GM18951 (cell line): ENCODE measurements around the gene JDP2.

Source experiments
- POLR2A ChIP-seq: IDR thresholded peaks from 4 replicates; pipeline ENCODE4 v1.6.1; 2011; ENCODE audit warnings: mild to moderate bottlenecking; ENCODE audit not compliant: insufficient read length, insufficient read depth; ENCODE audit errors: extremely low read depth
- in situ Hi-C: fragments of 300-500 bp; cut with MboI; formaldehyde crosslinking; loops from one replicate; pipeline ENCODE4 v1.12.0; 2022; ENCODE audit warnings: low sequenced_read_pairs, mixed read lengths, inconsistent platforms; ENCODE audit not compliant: unreplicated experiment

The JDP2 gene

DNA sequence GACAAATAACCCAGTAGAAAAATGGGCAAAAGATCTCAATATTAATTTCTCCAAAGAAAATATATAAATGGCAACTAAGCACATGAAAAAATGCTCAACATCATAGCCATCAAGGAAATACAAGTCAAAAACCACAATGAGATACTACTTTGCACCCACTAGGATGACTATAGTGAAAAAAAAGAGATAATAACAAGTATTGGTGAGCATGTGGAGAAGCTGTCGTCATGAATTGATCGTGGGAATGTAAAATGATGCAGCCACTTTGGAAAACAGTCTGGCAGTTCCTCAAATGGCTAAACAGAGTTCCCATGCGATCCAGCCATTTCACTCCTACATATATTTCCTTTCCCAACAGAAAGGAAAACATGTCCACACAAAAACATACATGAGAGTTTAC lies 18.1 kb downstream of the JDP2 start:
- no peak for TF ChIP-seq POLR2A
- in situ Hi-C loops, result loop anchor here (10.0 kb wide), 1 partner anchor 141 kb away; no protein-coding TSS in a partner anchor

DNA sequence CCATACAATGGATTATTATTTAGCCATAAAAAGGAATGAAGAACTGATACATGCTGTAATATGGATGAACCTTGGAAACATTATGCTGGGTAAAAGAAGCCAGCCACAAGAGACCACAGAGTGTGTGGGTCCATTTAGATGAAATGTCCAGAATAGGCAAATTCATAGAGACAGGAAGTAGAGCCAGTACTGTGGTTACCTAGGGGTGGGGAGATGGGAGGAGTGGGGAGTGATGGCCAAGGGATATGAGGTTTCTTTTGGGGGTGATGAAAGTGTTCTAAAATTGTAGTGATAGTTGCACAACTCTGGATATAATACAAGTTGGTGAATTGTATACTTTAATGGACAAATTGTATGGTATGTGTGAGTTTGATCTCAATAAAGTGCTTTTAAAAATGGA lies 18.6 kb downstream of the JDP2 start:
- TF ChIP-seq POLR2A, result no peak
- in situ Hi-C loops, result loop anchor here (10.0 kb wide), 1 partner anchor 142 kb away; no protein-coding TSS in a partner anchor

DNA sequence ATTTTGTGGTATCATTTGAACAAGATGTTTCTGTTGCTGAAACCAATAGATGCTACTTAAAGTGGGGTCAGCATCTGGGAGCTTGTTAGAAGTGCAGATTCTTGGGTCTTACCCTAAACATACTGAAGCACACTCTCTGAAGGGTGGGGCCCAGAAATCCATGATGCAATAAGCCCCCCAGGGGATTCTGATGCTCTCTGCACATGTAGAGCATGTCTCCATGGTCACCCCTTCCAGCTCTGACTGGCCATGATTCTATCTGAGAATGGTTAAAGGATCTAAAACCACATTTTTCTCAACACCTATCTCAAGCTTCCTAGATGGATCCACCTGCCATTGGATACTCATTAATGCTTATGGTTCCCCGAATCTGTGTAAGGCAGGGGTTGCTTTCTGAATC lies 20.4 kb downstream of the JDP2 start:
- in situ Hi-C loops, result loop anchor here (10.0 kb wide), 1 partner anchor 143 kb away; no protein-coding TSS in a partner anchor

DNA sequence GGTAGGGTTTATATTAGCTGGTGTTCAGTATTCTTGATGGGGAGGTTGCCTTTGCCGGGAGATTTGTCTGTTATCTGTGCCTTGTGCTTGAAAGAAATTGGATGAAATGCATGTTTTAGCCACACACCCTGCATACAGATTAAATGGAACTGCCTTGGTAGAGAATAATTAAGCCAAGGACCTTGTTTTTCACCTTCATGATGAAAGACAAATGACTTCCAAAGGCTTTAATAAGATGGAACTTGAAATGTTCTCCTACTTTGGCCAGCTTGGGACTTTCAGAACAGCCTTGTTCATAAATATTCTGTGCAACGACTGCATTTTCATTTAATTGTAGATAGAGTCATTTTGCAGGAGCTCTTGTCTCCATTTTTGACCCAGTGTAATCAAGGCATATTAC lies 21.2 kb downstream of the JDP2 start:
- TF ChIP-seq POLR2A, result no peak
- in situ Hi-C loops, result loop anchor here (10.0 kb wide), 1 partner anchor 144 kb away; no protein-coding TSS in a partner anchor

More for the DNA sequence above, 20.4 kb downstream of the JDP2 start:
- no peak for TF ChIP-seq POLR2A

DNA sequence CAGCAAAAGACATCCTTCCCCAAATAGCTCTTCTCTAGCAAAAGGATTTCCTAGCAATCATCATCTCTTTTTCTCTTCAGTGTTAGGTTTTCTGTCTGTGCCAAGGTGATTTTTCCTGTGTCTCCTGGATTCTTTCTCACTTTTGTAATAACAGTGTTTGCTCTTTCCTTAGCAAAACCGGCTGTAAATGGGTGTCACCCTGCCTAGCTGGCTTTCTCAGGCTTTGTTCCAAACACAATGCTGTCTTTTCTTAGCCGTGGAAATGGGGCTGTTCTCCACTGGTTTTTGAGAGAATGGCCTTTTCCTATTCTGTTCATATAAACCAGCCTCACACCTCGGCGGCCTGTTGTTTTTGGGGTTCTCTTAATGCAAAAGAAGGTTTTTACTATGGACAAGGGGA lies 21.9 kb downstream of the JDP2 start:
- no peak for TF ChIP-seq POLR2A
- in situ Hi-C loops, result loop anchor here (10.0 kb wide), 1 partner anchor 145 kb away; no protein-coding TSS in a partner anchor

DNA sequence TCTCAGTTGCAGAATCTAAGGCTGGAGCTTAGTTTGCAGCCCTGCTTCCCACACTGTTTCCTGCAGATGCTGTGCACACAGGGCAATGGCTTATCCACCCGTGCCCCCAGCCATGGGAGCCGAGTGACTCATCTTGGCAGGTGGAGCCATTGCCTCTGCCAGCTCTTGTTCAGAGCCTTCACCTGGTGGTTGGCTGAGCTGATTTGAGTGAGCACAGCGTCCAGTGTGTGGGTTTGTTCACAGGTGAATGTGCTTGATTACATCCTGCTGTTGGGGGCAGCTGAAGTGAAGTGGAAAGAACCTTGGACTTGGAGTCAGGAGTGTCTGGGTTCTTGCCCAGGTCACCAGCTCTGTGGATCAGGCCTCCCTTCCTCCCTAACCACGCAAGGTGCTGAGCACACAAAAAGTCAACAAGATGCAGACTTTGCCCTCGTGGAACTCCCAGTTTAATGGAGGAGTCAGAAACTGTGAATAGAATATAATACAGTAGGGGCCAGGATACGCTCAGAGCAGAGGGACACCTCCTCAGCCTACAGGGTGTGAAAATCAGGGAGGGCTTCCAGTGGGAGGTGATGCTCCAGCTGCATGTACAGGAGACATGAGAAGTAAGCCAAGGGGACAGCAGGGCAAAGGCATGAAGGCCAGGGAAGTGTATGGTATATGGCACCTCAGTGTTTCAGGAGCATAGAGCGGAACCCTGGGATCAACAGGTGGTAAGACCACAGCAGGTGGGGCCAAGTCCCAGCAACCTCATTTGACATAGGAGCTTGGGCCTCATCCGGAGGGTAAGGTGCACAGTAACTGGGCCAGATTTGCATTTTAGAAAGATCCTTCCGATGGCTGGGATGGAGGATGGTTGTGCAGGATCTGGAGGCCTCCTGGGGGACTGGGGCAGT lies 22.8 kb downstream of the JDP2 start:
- in situ Hi-C loops, result no loop called here

DNA sequence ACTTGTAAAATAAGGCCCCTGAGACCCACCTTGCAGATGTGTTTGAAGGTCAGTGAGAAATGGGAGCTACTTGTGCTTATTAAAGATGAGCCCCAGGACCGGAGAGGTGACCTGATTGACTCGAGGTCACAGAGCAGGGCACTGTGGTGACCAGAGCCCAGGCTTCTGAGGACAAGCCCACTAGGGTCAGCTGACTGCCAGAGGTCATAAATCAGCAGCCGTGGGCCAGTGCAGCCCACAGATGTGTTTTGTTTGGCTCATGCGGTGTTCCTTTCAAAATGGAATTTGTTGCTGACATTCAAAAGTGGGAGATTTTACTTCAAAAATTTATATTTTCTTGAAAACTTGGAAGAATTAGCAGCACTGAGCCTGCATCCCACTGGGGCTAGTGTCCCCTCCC lies 24.5 kb downstream of the JDP2 start:
- in situ Hi-C loops, result no loop called here

More for the DNA sequence above, 22.8 kb downstream of the JDP2 start:
- TF ChIP-seq POLR2A, result no peak

DNA sequence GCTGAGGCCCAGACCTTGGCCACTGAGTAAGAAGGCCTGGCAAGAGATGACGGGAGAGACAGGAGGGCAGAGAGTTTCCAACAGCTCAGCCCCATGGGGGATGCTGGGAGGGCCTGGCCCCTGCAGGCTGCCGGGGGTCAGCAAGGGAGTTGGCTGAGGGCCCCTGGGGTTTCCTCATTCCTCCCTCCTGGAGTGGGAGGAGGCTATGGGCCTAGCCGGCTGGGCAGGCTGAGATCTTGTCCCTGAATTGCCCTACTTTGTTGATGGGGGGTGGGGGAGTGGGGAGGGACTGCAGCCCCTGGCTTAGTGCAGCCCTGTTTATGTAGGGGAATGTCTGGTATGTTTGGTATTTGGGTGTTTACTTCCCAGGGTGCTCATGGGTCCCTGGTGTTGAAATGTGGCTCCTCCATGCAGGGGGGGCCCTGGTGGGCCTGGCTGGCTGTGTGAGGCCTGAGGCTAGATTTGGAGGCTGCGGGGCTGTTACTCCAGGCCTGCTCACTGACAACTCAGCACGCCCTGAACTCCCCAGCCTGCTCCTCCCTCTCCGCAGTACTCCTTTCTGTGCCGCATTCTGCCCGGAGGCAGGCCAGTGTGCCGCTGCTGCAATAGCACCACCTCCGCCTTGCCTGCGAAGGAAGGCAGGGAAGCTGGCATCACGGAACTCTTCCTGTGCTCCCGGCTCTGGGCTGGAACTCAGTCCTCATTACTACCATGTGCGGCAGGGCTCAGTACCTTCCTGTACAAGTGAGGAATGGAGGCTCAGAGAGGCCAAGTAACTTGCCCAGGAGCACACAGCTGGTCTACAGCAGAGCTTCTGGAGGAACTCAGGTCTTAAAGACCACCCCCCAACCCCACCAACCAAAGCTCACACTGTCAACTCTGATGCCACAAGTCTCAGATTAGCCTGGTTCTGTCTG lies 25.3 kb downstream of the JDP2 start:
- in situ Hi-C loops, result no loop called here
- TF ChIP-seq POLR2A, result no peak

More for the DNA sequence above, 24.5 kb downstream of the JDP2 start:
- TF ChIP-seq POLR2A, result no peak

DNA sequence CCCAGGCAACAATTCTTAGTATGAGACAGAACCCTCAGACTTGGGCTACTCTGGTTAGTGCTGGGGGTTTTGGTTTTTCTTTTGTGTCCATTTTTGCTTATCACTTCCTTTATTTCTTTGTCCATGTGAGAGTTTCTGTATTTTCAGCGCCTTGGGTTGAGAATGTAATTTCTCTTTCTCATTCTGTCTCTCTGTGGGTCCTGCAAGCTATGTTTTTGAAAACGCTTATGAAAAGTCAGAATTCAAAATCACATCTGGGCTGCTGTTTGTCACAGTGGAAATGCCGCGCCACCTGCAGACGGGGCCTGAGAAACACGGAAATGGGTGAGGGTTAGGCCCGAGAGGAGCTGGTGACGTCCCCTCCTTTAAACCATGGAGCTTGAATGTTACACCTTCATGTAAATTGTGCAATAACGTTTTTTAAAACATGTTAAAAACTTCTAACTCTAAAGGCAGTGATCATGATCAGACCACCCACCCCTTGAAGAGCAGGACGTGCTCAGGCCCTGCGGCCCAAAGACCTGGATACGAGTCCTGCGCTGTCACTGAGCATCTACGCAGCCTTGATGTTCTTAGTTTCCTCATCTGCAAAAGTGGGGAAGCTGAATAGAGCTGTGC lies 26.1 kb downstream of the JDP2 start:
- in situ Hi-C loops, result no loop called here
- no peak for TF ChIP-seq POLR2A

DNA sequence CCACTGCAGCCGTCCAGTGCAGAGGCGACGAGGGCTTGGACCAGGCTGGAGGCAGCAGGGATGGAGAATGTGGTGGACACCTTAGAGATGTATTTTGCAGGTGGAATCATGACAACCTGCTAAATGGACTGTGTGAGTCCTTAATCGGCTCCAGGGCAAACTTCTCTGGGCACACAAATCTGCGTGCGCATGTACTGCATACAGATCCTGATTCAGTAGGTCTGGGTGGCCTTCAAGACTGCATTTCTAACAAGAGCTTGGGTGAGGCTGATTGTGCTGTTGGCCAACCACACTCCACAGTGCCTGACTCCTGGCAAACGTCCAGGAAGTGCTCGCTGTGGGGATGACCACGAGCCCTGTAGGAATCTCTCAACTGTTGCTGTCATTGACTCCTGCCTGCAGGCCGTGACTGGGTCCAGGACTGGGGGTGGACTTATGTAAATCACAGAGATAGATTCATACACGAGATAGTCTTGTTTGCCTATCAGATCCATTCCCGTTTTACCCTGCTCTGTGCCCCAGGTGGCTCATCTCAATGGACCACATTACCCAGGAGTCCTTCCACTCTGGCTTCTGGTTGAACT lies 27.2 kb downstream of the JDP2 start:
- no peak for TF ChIP-seq POLR2A
- in situ Hi-C loops, result no loop called here

DNA sequence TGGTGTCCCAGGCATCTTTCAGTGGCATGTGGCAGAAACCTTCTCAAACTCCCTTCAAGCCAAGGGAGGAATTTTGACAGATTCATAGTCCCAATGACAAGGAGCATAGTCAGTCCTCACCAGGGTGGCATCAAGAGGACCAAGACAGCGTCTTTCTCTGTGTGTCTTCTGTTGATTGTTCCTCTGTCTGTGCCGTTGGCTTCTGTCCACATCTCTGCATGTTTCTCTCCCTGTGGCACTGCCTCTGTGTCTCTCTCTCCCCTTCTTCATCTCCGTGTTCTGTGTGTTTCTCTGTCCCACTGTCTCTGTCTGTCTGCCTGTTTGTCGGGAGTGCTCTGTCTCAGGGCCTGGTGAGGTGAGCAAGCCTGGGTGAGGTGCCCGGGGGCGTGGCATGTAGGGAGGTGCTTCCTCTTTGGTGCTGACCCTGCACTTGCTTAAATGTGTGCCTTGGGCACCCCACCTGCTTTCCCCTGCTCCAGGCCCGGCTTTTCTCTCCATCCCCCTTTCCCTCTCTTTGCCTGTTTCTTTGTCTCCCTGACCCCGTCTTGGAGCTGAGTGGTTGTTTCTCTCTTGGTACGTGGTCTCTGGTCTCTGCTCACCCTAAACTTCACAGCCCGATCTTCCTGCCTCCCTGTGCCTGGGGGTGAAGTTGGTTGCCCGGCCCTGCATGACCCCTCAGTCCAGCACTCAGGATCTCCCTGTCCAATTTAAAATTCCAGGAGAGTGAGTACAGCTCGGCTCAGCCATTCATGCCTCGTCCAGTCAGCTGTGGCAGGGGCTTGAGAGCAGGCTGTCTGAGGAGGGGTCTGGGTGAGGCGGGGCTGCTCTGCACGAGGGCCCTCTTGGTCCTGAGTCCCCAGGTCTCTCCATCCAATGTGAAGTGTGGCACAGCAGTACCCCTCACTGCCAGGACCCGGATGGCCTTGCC lies 28.5 kb downstream of the JDP2 start:
- TF ChIP-seq POLR2A, result no peak
- in situ Hi-C loops, result no loop called here

DNA sequence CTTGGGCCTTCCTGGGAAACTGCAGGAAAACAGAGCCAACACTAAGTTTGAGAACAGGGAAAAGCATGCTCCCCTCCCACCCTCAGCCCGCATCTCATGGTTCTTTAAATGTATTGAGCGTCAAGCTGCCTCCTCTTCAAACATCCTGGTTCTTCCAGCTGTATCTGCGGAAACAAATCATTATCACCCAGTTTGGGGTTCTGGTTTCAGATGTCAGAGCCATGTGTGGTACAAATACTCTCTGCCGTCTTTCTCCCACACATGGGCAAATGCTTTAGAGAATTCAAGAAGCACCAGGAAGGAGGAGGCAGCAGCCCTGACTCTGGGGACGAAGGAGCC lies 29.1 kb downstream of the JDP2 start:
- in situ Hi-C loops, result no loop called here
- no peak for TF ChIP-seq POLR2A
